HG03135 (cell line): ENCODE measurements around the gene CAPN9.
"Not testable (repeated sequence)": the region's sequence is repeated elsewhere in the genome, so short reads cannot be mapped to it uniquely, and the experiment has no call there.

Experiments
- ATAC-seq: cut with Tn5 transposase; IDR thresholded peaks from one replicate; pipeline ENCODE4 v1.9.1; 2021; ENCODE audit warnings: mild to moderate bottlenecking, moderate library complexity; ENCODE audit not compliant: unreplicated experiment

Gene CAPN9

DNA sequence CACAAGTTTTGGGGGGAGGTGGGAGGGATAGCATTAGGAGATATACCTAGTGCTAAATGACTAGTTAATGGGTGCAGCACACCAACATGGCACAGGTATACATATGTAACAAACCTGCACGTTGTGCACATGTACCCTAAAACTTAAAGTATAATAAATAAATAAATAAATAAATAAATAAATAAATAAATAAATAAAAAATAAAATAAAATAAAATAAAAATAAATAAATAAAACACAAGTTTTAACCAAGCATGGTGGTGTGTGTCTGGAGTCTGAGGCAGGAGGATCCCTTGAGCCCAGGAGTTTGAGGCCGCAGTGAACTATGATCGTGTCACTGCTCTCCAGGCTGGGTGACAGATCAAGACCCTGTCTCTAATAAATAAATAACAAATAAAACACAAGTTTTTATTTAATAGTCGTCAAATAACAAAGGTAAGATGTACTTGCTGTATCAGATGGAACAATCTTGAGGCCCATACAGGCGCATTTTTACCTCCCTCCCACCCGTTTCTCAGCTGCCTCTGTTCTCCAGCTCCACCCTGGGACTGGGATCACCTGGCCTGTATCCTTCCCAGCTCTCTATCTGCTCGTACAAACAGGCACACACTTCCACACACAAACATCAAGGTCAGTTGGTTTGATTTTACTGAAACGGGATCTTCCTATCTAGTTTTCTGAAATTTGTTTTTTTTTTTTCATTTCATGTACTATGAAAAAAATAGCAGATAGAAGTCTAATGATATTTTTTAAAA lies 20.8 kb downstream of the CAPN9 start:
- ATAC-seq, result not testable (repeated sequence)

GRCh38 chr1:230768903-230769570 lies 21.8 kb downstream of the CAPN9 start:
- ATAC-seq, result no peak

DNA sequence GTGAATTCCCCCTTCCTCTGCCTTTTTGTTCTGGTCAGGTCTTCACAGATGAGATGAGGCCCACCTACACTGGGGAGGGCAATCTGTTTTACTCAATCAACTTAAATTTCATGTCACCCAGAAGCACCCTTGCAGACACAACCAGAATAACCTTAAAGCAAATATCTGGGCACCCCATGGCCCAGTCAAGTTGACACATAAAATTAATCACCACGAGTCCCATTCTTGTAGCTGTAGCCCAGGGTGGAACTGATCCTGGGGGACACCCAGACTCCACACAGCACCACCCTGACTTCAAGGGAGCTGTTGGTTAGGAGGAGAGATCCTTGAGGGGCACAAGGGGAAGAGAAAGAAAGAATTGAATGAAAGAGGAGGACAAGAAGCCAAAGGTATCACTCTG lies 23.1 kb downstream of the CAPN9 start:
- ATAC-seq, result no peak

DNA sequence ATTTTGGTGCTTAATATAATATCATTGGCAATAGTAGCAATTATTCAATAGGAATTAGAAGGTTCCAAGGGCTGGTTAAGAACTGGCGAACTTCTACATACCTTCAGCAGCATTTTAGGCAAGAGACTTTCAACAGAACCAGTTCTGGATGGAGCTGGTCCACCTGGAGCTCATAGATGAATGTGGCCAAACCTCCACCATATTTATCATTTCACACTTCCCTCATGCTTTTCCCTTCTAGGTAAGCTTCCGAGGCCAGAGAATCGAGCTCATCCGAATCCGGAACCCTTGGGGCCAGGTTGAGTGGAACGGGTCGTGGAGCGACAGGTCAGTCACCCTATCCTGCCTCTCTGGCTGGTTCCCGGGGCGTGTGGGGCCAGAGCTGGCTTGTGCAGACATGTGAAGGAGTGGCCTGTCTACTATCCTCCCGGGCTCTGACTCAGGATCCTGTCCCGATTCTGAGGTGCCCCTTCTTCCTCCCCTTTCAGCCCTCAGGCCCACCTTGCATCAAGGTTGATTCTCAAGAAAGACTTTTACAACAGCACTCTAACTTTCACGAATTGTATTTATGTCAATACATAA lies 24.7 kb downstream of the CAPN9 start:
- ATAC-seq, result no peak

GRCh38 chr1:230772457-230773395 lies 25.5 kb downstream of the CAPN9 start:
- ATAC-seq, result no peak

GRCh38 chr1:230773396-230774033 lies 26.3 kb downstream of the CAPN9 start:
- no peak for ATAC-seq

GRCh38 chr1:230778916-230779590 lies 31.9 kb downstream of the CAPN9 start:
- ATAC-seq, result no peak

- ATAC-seq, result no peak
These were observed 33.9 kb downstream of the CAPN9 start for GRCh38 chr1:230781131-230781530.

DNA sequence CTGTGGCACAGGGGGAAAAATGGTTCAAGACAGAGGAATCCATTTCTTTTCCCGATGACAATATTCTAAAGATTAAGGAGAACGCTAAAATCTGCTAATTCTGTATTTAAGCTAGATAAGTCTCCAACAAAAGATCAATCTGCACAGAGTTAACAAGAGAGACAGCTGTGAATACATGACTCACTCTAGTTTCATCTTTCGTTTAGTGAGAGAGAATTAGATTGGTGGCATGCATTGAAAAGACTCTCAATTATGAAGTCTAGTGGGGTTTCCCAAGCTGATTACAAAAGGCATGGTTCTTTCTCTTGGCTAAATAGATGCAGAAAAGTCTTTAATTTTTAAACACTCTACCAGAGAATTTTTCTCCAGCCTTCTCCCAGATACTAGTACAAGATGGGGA lies 34.4 kb downstream of the CAPN9 start:
- ATAC-seq, result no peak

DNA sequence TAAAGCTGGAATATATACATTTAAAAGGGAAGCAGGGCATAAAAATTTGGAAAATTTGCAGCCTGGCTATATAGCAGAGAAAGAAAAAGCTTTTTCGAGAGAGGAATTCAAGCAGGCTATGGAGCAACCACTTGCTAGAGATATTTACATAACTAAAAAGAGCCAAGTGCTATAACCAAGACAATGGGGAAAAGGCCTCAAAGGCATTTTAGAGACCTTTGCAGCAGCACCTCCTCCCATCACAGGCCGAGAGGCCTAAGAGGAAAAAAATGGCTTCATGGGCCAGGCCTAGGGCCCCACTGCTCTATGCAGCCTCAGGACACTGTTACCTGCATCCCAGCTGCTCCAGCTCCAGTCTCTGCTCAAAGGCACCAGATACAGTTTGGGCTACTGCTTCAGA lies 37.0 kb downstream of the CAPN9 start:
- ATAC-seq, result no peak

- ATAC-seq, result no peak
These were observed 38.6 kb downstream of the CAPN9 start for GRCh38 chr1:230785636-230786384.

GRCh38 chr1:230786385-230786753 lies 39.2 kb downstream of the CAPN9 start:
- no peak for ATAC-seq

- no peak for ATAC-seq
These were observed 40.3 kb downstream of the CAPN9 start for GRCh38 chr1:230787471-230787870.

DNA sequence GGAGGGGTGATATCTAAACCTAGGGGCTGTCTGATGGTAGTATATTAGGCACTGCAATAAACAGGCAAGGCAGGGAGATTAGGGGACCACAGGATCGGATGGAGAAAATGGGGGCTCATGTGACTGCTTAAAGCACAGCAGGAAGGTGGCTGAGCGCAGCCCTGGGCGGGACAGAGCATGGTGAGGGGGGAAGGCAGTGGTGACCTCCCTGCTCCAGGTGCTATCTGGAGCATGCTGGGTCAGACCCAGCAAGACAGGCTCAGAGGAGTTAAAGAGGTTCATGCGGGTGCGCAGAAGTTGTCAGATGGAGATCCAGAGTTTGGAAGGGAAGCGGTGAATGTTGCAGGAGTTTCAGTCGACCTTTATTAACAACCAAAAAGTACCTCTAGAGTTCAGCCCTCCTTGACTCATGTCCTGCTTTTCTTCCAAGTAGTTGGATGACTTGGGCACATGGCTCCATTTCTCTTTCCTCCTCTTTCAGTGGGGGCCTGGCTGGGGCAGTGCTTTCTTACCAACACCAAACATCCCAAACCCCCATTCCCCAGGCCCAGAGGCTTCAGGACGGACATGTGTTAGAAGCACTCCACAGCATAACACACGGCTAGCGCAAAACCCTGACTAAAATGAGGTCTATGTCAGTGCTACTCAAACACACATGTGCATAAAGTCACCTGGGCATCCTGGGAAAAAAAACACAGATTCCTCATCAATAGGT lies 41.5 kb downstream of the CAPN9 start:
- ATAC-seq, result no peak

DNA sequence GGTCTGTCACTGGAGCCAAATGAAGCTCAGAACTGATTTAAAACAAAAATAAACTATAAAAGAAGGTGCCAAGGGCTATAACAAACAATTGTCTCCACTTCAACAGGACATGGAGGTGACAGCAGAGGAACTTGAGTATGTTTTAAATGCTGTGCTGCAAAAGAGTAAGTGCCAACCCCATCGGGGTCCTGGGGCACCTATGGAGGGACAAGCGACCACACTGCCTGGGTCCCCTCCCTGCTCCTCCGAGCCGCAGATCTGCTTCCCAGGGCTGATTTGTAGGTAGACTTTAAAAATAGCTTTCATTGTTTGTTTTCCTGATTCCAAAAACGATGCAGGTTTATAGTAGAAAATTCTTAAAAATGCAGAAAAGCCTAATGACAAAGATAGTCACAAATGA lies 42.8 kb downstream of the CAPN9 start:
- no peak for ATAC-seq

- ATAC-seq, result no peak
These were observed 44.9 kb downstream of the CAPN9 start for GRCh38 chr1:230791986-230792564.

DNA sequence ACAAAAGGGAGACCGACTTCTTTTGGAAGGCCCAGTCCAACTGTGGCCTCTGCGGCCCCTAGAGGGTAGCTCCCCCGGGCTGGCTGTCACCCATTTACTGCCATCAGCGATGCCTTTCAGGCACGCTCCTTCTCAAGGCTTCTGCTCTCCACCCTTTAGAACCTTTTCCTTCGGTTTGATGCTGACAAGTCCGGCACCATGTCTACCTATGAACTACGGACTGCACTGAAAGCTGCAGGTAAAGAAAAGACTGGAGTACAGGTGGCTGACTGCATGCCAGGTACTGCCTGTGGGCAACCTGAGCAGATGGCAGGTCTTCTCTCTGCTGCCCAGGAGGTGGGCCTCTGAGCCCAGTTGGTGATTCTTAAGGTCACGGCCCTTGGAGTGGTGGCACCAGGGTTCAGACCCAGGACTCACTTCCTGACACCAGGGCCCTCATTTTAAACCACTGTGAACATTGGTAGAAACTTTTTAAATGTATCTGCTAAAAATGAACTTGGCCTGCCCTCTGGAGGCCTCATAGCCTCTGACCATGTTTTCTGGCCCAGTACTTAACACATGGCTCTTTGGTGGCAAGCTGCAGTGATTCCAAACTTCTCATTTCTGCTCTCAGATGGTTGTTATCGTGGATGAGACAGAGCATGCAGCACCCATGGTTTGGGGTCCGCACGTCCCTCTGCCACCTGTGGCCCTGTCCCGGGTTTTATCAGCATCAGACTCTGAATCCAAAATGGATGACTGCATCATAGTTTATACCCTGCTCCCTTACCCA lies 45.7 kb downstream of the CAPN9 start:
- no peak for ATAC-seq

GRCh38 chr1:230793463-230793745 lies 46.2 kb downstream of the CAPN9 start:
- ATAC-seq, result no peak
